A204.1 (cell line): Measurements from ENCODE around the gene PLS1.

Experiments used
- FAIRE-seq: peaks from 2 replicates; lab custom pipeline; 2012; peaks lifted over from hg19 to GRCh38; lab: Jason Lieb, UNC

Gene PLS1

GRCh38 chr3:142644502-142644901, 48.3 kb downstream of the PLS1 start:
- no peak for FAIRE-seq

- FAIRE-seq = no peak
Observed at GRCh38 chr3:142645236-142645793, 49.1 kb downstream of the PLS1 start.

- no peak for FAIRE-seq
Observed at GRCh38 chr3:142646020-142646785, 50.0 kb downstream of the PLS1 start.

- FAIRE-seq = no peak
Observed at GRCh38 chr3:142647856-142648255, 51.7 kb downstream of the PLS1 start.

GRCh38 chr3:142648950-142649349, 52.8 kb downstream of the PLS1 start:
- FAIRE-seq = no peak

GRCh38 chr3:142650001-142650693, 54.0 kb downstream of the PLS1 start:
- no peak for FAIRE-seq

GRCh38 chr3:142651711-142652110, 55.5 kb downstream of the PLS1 start:
- no peak for FAIRE-seq

- no peak for FAIRE-seq
Observed at GRCh38 chr3:142652826-142653292, 56.7 kb downstream of the PLS1 start.

- no peak for FAIRE-seq
Observed at GRCh38 chr3:142656575-142656974, 60.4 kb downstream of the PLS1 start.

- FAIRE-seq = no peak
Observed at GRCh38 chr3:142657033-142657432, 60.8 kb downstream of the PLS1 start.

GRCh38 chr3:142660383-142660782, 64.2 kb downstream of the PLS1 start:
- FAIRE-seq = no peak

GRCh38 chr3:142660893-142661292, 64.7 kb downstream of the PLS1 start:
- FAIRE-seq = no peak

- no peak for FAIRE-seq
Observed at GRCh38 chr3:142663865-142664264, 67.7 kb downstream of the PLS1 start.

- FAIRE-seq = no peak
Observed at GRCh38 chr3:142664311-142664710, 68.1 kb downstream of the PLS1 start.

- no peak for FAIRE-seq
Observed at GRCh38 chr3:142664819-142665218, 68.6 kb downstream of the PLS1 start.

- no peak for FAIRE-seq
Observed at GRCh38 chr3:142670120-142670519, 73.9 kb downstream of the PLS1 start.

GRCh38 chr3:142676151-142676550, 80.0 kb downstream of the PLS1 start:
- FAIRE-seq = no peak

- FAIRE-seq = no peak
Observed at GRCh38 chr3:142680710-142681109, 84.5 kb downstream of the PLS1 start.

GRCh38 chr3:142690613-142691012, 94.4 kb downstream of the PLS1 start:
- FAIRE-seq = no peak

GRCh38 chr3:142691527-142691926, 95.3 kb downstream of the PLS1 start:
- no peak for FAIRE-seq

GRCh38 chr3:142693136-142693853, 97.1 kb downstream of the PLS1 start:
- no peak for FAIRE-seq

- FAIRE-seq = no peak
Observed at GRCh38 chr3:142694225-142694624, 98.0 kb downstream of the PLS1 start.

GRCh38 chr3:142705198-142705597, 109.0 kb downstream of the PLS1 start:
- FAIRE-seq = no peak
